Stimulated activated CD4-positive, alpha-beta T cell treated with anti-CD3 and anti-CD28 coated beads, Interleukin-2, amount 100 ng/mL, for 48 hours (primary cell): ENCODE measurements around the gene PCSK2.

Source experiments
- DNase-seq, 2 donors: peaks; one replicate each; pipeline ENCODE4 v3.0.0-alpha.2; 2020

PCSK2 gene

DNA sequence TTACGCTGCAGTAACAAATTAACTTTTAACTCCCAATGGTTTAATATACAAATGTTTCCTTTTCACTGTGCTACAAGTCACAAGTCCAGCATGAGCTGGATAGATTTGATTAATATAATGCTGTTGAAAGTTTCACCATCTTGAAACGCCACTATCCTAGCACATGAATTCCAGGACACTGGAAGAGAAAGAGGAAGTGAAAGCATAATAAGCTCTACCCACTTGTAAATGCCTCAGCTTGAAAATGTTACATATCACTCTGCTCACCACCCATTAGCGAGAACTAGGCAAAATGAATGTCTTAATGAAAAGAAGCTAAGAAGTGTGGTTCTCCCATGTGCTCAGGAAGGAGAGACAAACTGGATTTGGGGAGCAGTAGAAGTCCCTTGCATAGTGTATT lies 46.9 kb downstream of the PCSK2 start:
- DNase-seq, result no peak

DNA sequence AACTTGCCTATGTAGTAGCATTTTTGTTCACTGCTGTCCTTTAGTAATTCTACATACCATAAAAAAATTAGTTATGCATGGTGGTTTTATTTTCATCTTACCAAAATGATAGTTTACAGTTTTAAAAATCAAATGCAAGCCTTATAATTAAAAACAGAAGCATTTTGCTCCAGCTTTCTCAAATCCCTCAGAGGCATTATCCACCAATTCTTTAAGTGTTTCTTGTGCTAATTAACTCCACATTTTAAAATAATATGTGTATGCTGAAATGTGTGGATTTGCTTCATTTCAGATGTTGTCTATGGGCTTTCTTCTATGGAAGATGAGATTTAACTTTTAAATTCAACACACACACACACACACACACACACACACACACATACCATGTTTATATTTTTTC lies 49.3 kb downstream of the PCSK2 start:
- no peak for DNase-seq

DNA sequence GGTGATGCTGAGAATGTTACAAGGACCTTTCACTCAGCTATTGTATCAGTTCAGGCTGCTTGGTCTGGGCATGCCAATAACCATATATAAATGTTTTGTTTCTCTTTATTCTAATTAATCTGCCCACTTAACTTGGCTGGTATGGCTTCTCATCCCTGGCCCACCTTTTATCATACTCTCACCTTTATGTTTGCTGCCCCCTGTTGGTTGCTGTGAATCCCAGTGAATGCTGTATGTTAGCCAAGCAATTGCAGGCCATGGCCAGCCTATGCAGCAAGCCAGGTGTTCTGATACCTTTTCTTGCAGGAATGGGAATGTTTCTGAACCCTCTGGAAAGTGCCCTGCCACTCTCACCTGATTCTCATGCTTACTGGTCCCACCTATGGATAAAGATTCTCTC lies 54.6 kb downstream of the PCSK2 start:
- peak; percentile 3 to 14 for DNase-seq

DNA sequence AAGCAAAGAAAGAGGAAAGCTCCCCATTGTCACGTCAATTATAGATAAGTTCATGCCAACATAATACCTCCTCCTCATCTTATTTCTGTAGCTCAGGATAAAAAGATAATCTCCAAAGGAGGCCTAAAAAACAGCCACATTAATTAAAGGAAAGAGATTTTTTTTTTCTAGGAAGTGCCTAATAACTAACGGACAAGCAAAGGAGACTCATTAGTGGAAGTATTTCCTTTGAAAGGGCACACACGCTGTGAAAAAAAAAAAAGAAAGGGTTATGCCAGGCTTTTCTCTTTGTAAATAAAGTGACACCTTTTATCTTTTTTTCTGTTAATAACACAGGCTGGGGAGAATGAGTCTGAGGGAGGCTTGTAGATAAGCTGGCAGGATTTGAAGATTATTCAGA lies 55.7 kb downstream of the PCSK2 start:
- no peak for DNase-seq

DNA sequence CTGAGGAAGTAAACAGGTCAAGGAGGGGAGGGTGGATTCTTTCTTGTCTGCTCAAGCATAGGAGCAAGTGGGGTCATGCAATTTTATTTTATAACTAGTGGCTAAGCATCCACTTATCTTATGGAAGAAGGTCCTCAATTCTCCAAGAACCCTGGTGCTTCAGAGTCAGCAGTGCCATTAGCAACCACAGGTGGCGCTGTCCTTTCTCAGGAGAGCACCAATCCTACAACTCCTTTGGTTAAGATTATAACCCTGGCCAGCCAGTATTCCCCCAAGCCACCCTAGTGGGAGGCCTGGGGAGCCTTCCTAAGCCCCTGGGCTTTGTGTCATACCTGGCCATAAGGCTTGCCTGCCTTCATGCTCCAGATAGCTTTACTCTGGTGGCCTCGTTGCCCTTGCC lies 60.7 kb downstream of the PCSK2 start:
- DNase-seq, result no peak

DNA sequence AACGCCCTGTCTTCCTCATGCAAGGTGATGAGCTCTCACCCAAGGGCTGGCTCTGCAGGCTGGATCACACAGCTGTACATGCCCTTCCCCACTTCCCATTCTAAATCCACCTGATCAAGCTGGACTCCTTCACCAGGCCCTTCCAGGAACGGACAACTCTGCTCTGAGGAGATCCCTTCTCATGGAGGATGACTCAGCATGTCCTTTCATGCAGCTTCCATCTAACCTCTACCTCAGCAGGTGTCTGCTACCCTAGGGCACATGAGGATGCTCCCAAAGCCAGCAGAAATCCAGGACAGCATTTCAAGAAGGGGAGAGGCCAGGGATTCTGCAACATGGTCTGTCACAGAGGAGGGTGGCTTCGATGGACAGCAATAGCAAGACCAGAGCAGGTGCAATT lies 61.2 kb downstream of the PCSK2 start:
- no peak for DNase-seq

DNA sequence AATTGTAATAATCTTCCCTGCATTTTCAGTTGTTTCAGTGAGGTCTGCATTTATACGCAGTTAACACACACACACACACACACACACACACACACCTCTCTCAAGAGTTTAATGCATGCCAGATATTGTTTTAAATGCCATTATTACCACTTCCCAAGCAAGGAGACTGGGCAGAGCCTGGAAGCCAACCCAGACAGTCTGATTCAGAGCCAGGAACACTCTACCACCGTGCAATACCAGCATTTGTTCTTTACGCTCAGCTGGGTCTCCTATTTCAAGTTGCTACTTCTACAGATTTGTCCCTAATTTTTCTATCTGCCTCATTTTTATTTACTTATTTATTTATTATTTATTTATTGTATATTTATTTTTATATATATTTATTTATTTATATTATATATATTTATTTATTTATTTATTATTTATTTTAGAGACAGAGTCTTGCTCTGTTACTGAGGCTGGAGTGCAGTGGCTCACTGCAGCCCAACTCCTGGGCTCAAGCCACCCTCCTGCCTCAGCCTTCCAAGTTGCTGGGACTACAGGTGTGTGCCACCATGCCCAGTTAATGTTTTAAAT lies 68.4 kb downstream of the PCSK2 start:
- no peak for DNase-seq

DNA sequence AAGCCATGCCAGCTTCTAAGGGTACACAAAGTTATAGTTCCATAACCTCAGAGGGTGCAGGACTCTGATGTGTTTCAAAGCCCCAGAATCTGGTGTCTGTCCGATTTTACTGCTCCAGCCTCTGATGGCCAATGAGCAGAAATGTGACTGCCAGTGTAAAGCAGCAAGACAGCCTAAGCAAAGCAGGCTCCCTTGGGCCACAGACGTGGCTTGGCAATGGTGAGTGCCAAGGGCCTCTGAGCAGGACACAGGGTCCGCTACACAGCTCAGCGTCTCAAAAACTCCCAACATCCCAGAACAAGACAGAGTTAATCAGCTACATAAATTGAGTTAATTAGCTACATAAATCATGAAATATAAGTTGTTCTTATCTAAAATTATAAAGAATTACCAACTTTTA lies 69.2 kb downstream of the PCSK2 start:
- DNase-seq, result no peak

DNA sequence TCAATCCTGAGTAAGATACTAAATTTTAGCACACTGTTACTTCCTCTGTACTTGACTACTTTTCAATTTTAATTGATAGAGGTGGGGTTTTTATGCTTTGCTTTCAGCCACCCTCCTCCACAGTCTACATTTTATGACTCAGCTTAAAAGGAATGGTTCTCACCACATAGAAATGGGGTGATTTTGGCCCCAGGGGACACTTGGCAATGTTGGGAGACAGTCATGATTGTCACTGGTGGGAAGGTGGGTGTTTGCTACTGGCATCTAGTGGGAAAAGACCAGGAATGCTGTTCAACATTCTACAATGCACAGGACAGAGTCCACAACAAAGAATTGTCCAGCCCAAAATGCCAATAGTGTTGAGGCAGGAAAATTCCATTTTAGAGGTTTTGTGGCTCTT lies 71.3 kb downstream of the PCSK2 start:
- DNase-seq, result no peak

DNA sequence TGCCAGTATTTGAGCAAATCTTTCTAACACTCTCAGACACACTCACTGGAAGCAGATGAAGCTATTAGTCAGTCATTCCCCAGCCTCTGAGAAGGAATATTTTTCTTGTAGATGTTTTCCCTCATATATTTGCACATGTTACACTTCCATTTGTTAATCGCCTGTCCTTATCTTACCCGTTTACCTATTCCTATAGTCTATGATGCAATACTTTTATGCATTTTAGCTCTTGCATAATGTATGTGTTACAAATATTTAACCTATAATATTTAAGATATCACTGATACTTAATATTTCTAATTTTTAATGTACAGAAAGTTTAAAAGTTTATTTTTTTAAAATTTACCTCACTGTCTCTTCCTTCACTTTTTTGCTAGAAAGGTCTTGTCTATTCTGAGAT lies 71.9 kb downstream of the PCSK2 start:
- no peak for DNase-seq

DNA sequence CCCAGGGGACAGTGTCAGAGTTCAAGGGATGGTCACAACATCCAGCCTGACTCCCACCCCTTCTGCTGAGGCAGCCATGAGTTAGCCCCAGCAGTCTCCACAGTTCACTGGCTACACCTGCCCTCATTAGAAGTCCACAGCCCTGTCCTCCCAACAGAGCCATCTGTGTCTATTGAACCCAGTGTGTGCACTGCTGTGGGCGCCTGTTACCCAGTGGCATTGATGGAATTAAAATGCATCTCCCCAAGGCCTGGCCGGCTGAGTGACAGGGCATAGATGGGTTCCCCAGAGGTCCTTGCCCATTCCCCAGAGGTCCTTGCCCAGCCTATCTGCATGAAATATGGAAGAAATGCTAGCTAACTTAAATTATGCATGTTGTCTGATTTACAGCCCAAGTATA lies 73.3 kb downstream of the PCSK2 start:
- no peak for DNase-seq

DNA sequence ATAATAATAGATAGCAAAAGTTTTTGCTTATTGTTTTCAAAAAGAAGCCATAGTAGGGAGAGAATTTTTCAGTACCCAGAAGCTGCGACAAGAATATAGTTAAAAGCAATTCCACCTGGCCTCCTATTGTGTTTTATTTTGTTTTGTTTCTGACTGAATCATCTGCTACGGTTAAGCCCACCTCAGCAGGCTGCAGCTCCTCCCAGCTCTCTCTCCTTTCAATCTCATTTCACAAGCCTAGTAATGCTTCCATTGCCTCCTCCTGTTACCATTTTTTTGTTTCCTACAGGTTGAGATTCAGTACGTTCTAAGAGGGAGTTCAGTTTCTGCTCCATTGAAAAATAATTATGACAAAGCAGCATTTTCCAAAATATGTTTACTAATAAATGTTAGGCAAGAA lies 77.9 kb downstream of the PCSK2 start:
- DNase-seq, result no peak

DNA sequence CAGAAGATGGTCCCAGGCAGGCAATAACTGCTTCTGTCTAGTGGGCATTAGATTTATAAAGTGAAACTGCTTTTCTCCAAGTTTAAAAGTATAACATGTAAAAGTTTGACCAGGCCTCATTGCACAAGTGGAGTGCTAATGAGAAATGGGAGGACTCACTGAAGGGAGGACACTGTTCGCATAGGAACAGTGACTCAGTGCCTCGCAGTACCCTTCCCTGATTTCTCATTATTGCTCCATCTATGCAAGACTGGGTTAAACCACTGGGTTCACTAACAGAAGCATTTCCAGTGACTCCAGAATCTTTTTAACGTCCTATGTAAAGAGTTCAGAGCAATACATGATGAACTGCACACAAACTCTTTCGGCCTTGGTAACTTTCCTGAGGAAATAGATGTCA lies 79.6 kb downstream of the PCSK2 start:
- no peak for DNase-seq

DNA sequence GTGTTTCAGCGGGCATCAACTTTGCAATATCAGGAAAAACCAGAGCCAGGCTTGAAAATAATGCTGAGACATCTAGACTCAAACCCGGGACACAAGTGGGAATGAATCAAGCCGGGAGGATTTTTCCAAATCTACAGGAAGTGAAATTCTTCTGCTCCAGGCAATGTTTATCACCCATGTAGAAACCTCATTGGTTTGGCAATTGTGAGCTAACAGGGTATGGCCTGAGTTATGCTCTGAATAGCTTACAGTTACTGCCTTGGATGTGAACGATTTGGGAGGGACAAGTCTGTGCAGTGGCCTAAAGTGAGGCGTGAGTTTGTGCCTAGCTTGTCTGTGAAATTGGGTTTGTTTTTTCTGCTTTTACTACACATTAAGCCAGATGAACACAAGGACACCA lies 87.4 kb downstream of the PCSK2 start:
- DNase-seq, result no peak

DNA sequence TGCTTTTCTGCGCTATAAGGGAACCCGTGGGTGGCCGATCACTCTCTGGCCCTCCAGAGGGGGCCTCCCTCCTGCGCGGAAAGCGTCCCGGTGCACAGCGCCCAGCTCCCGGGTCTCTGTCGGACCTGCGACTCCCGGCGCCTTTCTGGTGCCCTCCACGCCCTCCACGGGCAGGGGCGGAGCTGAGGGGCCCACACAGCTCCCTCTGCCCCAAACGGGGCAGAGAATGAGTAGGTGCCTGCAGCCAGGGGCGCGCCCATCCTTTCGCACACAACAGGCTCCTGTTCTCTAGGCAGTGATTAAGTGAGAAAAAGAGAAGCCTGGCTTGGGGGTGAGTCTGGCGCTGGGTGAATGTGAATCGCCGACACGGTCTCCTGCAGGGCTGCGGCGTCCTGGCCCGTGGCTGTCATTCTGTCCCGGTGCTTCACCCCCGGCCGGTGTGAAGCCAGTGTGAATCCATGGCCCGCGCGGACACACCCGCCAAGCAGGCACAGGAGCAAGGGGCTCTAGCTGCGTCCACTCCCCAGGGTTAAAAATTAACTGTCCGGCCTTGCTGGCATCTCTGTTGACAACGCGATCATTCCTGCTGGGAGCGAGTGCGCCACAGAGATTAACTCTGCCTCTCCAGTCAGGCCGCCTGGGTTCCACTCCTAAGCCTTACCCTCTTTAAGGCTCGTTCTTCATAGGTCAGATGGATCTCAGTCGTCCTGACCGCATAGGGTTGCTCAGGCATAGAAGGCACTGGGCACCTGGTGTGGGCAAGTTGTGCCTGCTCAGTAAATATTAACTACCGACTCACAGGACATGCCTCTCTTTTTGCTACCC lies 88.8 kb downstream of the PCSK2 start:
- no peak for DNase-seq

DNA sequence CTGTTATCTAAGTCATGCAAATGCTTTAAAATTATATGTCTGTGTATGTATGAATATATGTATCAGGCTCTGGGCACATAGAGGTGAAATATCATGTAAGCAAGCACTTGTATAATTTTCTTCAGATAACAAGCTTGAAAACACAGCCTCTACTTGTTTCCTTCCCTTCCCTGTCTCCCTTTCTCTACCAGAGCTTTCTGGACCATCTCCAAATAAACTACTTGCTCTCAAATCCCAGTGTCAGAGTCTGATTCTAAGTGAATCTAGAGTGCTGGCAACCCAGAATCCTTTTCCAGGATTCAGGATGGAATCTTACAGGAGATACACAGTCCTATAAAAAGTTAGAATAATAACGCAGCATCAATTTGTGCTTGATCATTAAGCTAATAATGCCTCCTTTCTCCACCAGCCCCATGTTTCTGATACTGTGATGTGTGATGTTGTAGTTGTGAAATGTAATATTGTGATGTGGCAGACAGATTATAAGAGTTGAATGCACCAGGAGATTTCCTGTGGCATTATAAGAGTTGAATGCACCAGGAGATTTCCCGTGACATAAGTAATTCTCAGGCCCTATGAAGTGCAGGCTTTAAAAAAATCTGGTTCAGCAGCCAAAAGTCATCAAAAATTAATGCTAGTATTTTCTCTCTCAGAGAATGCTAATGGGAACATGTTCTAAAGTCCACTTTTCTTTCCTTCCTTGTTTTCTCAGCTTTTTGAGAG lies 89.6 kb downstream of the PCSK2 start:
- no peak for DNase-seq

DNA sequence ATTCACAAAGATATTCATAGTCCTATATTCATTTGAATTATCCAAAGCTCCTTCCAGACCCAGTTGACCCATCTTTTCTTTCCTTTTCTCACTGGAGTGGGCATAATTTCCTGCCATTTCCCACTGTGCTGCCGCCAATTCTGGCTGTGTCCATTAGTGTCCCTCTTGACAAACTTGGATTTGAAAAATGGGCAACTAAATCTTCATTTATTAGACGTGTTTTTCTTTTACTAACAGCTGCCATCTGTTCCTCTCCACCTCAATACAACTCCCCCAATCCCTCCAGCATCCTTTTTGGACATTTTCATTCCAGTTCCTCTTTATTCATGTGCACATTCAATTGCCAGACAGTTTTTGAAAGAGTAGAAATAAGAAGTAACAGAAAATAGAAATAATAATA lies 90.5 kb downstream of the PCSK2 start:
- no peak for DNase-seq

DNA sequence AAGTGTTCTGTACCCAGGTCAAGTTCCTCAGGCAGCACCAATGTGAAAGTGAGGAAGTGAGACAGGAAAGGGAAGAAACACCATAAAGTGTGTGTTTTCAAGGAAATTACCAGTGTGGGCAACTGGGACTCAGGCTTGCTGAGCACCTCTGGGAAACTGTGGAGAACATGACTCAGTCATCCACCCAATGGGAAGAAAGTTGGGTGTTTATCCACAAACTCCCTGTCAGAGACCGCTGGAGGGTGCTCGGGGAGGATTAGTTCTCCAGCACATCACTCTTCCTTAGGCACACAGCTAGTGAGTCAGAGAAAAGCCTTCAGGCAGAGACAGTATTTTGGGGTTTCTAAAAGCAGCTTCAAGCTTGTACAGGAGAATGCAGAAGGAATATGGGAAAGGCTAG lies 93.6 kb downstream of the PCSK2 start:
- no peak for DNase-seq

DNA sequence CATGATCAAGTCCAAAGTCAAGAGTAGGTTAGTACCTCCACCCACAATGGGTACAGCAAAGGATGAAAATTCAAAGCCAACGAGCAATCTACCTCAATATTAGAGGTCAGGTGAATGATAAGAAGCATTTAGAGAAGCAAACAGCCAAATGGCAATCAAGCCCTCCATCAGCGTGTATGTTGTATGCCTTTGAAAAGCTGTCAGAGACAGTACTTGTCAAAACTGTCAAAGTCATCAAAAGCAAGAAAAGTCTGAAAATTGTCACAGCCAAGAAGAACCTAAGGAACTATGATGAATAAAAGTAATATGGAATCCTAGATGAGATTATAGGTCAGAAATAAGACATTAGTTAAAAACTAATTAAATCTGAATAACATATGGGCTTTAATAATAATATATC lies 99.3 kb downstream of the PCSK2 start:
- DNase-seq, result no peak

DNA sequence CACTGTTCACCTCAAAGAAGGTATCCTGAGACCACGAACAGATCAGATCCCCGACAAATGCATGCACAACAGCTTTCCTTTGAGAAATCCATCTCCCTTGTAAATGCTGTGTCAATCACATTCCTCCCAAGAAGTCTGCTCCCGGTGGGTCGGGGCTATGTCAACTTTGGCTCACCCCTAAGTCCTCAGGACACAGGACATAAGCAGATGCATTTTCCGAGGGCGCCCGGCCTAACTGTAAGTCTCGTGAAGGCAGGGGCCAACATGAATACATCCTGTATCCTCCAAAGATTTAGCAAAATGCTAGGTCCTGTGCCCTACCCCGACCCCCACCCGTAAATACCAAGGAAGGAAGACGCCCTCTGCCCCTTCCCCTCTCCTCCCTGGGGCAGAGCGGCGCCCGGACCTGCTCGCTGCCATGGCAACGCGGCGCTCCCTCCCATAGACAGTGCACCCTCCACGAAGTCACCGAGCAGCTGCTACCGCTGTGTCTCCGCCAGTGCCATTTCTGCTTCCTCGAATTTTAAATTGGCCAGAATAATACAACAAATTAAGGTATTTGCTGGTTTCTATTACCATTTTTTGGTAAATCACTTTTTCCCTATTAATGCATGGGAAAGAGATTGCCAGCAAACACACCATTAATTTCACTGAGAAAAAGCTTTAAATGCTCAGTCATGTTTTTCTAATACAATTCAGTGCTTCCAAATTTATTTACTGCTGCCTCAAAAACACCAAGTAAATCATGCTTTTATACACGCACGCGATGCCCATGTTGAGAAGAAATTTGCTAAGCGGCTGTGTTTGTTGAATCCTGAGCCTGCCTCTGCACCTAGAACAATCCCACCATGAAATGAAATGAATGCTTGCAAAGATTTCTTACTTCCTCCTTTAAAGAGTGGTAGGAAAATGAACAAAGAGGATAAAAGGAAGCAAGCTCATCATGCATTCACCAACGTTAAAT lies 100.6 kb downstream of the PCSK2 start:
- DNase-seq, result no peak

DNA sequence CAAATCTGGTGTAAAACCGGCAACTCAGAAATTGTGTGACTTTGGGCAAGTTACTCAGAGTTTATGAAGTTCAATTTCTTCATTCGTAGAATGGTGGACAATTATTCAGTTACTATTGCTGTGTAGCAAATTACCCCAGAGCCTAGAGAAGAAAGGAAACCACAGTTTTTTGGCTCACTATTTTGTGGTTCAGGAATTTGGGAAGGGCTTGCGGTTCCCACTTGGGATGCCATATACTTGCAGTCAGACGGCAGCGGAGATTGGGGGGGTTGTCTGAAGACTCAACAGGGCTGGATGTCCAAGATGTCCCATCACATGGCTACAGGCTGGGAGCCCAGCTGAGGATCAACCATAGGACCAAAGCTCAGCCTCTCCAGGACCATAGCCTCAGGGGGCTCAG lies 108.1 kb downstream of the PCSK2 start:
- no peak for DNase-seq

DNA sequence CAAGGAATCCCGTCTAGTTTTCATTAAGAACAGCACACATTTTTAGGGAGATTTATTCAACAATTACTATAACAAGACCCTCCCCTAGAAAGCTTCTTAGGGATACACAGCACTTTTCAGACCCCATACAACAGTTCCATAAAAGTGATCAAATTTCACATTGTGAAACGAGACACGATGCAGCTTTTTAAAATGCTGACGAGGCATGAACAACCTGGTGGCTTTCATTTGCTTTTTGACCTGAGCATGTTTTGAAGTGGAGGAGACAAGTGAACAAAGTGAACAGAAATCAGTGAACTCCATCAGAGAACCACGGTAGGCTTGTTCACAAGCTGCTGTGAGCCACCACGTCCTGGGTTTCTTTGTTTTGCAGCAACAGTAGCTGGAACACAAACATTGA lies 112.2 kb downstream of the PCSK2 start:
- DNase-seq, result no peak

DNA sequence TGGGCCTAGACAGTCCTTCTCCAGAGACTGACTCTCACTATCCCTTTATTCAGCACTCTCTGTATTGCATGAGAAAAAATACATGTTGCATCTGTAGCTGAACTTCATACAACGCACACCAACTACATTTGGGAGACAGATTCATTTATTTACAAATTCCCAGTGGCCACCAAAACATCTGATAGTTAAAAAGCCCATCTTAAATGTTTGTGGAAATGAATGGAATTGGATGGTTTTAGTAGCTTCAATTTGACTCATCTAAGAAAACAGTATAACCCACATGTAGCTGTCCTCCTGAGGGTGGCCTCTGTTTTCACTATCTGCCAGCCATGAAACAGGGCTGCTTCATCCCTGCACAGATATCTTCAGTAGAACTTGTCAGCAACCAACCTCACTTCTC lies 116.3 kb downstream of the PCSK2 start:
- no peak for DNase-seq
